HFFc6 (cell line): Measurements from ENCODE around the gene LRIT2. TPM values are rescaled to one million over a fixed set of nuclear protein-coding genes. Genes with fewer than 3 reads are reported as not detected.

Source experiments
- DNase-seq: peaks from one replicate; pipeline ENCODE4 v3.0.0-alpha.2; 2018
- H3K27ac Mint-ChIP-seq: 2 replicates; pipeline ENCODE4 v1.8.0; 2020; ENCODE audit warnings: mild to moderate bottlenecking, mixed read lengths
- H3K27me3 Mint-ChIP-seq: 2 replicates; pipeline ENCODE4 v1.8.0; 2021; ENCODE audit warnings: mild to moderate bottlenecking, moderate library complexity, mixed read lengths; ENCODE audit not compliant: insufficient read depth
- H3K36me3 Mint-ChIP-seq: 2 replicates; pipeline ENCODE4 v1.8.0; 2021; ENCODE audit warnings: low read depth, mixed read lengths
- H3K4me1 Mint-ChIP-seq: 2 replicates; pipeline ENCODE4 v1.8.0; 2020; ENCODE audit warnings: low read depth, mixed read lengths
- H3K4me3 Mint-ChIP-seq: 2 replicates; pipeline ENCODE4 v1.8.0; 2020; ENCODE audit warnings: mild to moderate bottlenecking, moderate library complexity, mixed read lengths
- H3K9me3 Mint-ChIP-seq: 2 replicates; pipeline ENCODE4 v1.8.0; 2020; ENCODE audit warnings: mild to moderate bottlenecking, mixed read lengths
- total RNA-seq, 6 experiments: library from RNA; stranded (reverse); fragmentation: NEBNext Ultra II Directional; extraction: Animal tissue kit (Norgen Biotek cat#: 25700); gene quantifications; 2 replicates in 1 of 6; 3 replicates in 5 of 6; pipeline ENCODE4 v1.2.3, GENCODE V29; 2021
- TF ChIP-seq, protein P1 (sequence below): fragments of 200-600 bp; sonication (generic); IDR thresholded peaks from 2 replicates; pipeline ENCODE4 v1.5.0; 2021; ENCODE audit warnings: antibody characterized with exemption, mild to moderate bottlenecking

LRIT2 gene
- total RNA-seq, 6 experiments from 2014 or later = not detected

GRCh38 chr10:84204610-84205009 lies 20.7 kb downstream of the LRIT2 start:
- H3K4me1 Mint-ChIP-seq = no peaks in the 10 kb centered on the region
- H3K9me3 Mint-ChIP-seq = no peaks in the 10 kb centered on the region
- no peak overlapping the region for H3K27ac Mint-ChIP-seq
- TF ChIP-seq, protein P1, sequence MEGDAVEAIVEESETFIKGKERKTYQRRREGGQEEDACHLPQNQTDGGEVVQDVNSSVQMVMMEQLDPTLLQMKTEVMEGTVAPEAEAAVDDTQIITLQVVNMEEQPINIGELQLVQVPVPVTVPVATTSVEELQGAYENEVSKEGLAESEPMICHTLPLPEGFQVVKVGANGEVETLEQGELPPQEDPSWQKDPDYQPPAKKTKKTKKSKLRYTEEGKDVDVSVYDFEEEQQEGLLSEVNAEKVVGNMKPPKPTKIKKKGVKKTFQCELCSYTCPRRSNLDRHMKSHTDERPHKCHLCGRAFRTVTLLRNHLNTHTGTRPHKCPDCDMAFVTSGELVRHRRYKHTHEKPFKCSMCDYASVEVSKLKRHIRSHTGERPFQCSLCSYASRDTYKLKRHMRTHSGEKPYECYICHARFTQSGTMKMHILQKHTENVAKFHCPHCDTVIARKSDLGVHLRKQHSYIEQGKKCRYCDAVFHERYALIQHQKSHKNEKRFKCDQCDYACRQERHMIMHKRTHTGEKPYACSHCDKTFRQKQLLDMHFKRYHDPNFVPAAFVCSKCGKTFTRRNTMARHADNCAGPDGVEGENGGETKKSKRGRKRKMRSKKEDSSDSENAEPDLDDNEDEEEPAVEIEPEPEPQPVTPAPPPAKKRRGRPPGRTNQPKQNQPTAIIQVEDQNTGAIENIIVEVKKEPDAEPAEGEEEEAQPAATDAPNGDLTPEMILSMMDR = no peak
- no peak for DNase-seq
- no peak overlapping the region for H3K4me3 Mint-ChIP-seq
- peaks cover 14% of the 10 kb centered on the region for H3K27me3 Mint-ChIP-seq
- no peaks in the 10 kb centered on the region for H3K36me3 Mint-ChIP-seq

DNA sequence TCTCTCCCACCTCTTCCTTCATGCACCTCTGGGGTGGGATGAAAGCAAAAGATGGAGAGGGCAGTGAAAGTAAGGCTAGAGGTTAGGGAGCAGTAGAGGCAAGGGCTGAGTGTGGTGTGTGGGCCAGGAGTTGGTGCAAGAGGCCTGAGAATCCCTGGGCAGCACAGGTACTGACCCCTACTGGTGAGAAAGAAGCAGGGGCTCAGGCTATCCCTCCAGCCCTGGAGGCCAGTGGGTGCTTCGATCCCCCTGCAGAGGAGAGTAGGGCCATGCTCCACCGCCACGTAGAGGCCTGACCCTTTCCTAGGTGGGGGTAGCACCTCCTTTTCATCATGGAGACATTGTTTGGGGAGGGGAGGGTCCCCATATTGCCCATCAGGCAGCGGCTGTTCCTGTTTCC lies 21.2 kb downstream of the LRIT2 start:
- TF ChIP-seq, protein P1 = peak; percentile 63; the same call in 1 of the 2 replicates
- H3K36me3 Mint-ChIP-seq = no peaks in the 10 kb centered on the region
- H3K27me3 Mint-ChIP-seq = peaks cover 18% of the 10 kb centered on the region
- DNase-seq = no peak
- no peak overlapping the region for H3K27ac Mint-ChIP-seq
- no peaks in the 10 kb centered on the region for H3K4me1 Mint-ChIP-seq
- H3K9me3 Mint-ChIP-seq = no peaks in the 10 kb centered on the region
- H3K4me3 Mint-ChIP-seq = no peak overlapping the region

- TF ChIP-seq, protein P1 = no peak
- H3K9me3 Mint-ChIP-seq = no peaks in the 10 kb centered on the region
- H3K4me1 Mint-ChIP-seq = no peaks in the 10 kb centered on the region
- H3K27me3 Mint-ChIP-seq = peaks cover 25% of the 10 kb centered on the region
- no peak overlapping the region for H3K27ac Mint-ChIP-seq
- no peak overlapping the region for H3K4me3 Mint-ChIP-seq
- no peaks in the 10 kb centered on the region for H3K36me3 Mint-ChIP-seq
- no peak for DNase-seq
These were observed 23.0 kb downstream of the LRIT2 start for GRCh38 chr10:84202349-84202748.

DNA sequence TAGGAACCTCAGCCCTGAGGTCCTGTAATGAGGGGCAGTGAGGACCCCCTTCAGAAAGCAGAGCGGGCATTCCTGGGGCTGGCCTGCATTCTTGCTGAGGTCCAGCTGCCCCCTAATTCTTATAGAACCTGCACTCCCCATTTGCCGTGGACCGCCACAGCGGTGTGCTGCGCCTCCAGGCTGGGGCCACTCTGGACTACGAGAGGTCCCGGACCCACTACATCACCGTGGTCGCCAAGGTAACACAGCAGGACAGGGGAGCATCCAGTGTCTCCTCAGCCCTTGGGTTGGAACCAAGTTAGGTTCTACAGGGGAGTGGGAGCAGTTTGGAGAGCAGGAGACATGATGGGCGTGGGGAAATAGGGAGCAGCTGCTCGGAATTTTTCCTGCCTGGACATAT lies 23.7 kb downstream of the LRIT2 start:
- H3K9me3 Mint-ChIP-seq = no peaks in the 10 kb centered on the region
- no peak for DNase-seq
- no peak overlapping the region for H3K4me3 Mint-ChIP-seq
- no peaks in the 10 kb centered on the region for H3K36me3 Mint-ChIP-seq
- no peaks in the 10 kb centered on the region for H3K4me1 Mint-ChIP-seq
- peaks cover 20% of the 10 kb centered on the region for H3K27me3 Mint-ChIP-seq
- H3K27ac Mint-ChIP-seq = no peak overlapping the region
- TF ChIP-seq, protein P1 = no peak

GRCh38 chr10:84201244-84201606 lies 24.1 kb downstream of the LRIT2 start:
- Mint-ChIP-seq H3K9me3 (no peaks in the 10 kb centered on the region), H3K36me3 (no peaks in the 10 kb centered on the region), H3K4me1 (no peaks in the 10 kb centered on the region), H3K27ac (no peak overlapping the region), H3K27me3 (peaks cover 24% of the 10 kb centered on the region), H3K4me3 (no peak overlapping the region)
- TF ChIP-seq, protein P1 = no peak
- no peak for DNase-seq
